ENCODE results near the gene ELFN2. TPM values are rescaled to one million over a fixed set of nuclear protein-coding genes. Genes with fewer than 3 reads are reported as not detected.

The ELFN2 gene
- total RNA-seq, 1 experiment from 2014 or later, result 2.8 TPM

DNA sequence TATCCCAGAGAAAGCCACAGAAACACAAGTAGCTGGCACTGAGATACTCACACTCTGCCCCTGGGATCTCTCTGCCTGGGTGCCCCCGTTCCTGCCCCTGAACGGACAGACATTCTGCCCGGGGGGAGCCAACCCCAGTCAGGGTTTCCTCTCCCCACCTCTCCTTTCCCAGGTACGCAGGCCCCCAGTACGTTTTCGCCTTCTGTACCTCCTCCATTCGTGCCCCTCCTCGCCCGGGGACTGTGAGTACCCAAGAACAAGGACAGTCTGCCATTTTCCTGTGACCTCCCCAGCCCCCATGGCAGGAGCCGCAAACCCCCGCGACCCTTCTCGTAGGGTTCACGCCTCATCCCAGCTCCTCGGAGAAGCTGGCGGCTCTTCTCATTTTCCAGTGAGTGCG is 29.1 kb upstream of the ELFN2 start:
- no peak for DNase-seq
- intact Hi-C loops (cut with micrococcal nuclease; ENCODE audit: unreplicated experiment), result loop anchor here (5.0 kb wide), 1 partner anchor 189 kb away; no protein-coding TSS in a partner anchor
- H3K4me1 Mint-ChIP-seq (ENCODE audit: low read depth, unreplicated experiment), result peaks cover 58% of the 10 kb centered on the region
- peak overlapping the region; percentile 83 for H3K27ac Mint-ChIP-seq (ENCODE audit: unreplicated experiment)
- no peaks in the 10 kb centered on the region for H3K9me3 Mint-ChIP-seq (ENCODE audit: low read depth, unreplicated experiment)
- CTCF ChIA-PET, result interaction anchor here (0.6 to 5.4 kb wide), 10 partner anchors 11 to 204 kb away, joined by 3 to 63 read pairs (median 6); no protein-coding TSS in a partner anchor
- H3K4me3 Mint-ChIP-seq (ENCODE audit: low read depth, unreplicated experiment), result peak overlapping the region; percentile 42
- peaks cover 26% of the 10 kb centered on the region for H3K36me3 Mint-ChIP-seq (ENCODE audit: insufficient read depth, unreplicated experiment)
- no TSS peak for BruUV-seq (replicated peaks)
- no peaks in the 10 kb centered on the region for H3K27me3 Mint-ChIP-seq (ENCODE audit: unreplicated experiment)
- TF ChIP-seq, protein P1, sequence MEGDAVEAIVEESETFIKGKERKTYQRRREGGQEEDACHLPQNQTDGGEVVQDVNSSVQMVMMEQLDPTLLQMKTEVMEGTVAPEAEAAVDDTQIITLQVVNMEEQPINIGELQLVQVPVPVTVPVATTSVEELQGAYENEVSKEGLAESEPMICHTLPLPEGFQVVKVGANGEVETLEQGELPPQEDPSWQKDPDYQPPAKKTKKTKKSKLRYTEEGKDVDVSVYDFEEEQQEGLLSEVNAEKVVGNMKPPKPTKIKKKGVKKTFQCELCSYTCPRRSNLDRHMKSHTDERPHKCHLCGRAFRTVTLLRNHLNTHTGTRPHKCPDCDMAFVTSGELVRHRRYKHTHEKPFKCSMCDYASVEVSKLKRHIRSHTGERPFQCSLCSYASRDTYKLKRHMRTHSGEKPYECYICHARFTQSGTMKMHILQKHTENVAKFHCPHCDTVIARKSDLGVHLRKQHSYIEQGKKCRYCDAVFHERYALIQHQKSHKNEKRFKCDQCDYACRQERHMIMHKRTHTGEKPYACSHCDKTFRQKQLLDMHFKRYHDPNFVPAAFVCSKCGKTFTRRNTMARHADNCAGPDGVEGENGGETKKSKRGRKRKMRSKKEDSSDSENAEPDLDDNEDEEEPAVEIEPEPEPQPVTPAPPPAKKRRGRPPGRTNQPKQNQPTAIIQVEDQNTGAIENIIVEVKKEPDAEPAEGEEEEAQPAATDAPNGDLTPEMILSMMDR (IDR thresholded peaks at IDR 0.05; ENCODE audit: unreplicated experiment), result no peak

DNA sequence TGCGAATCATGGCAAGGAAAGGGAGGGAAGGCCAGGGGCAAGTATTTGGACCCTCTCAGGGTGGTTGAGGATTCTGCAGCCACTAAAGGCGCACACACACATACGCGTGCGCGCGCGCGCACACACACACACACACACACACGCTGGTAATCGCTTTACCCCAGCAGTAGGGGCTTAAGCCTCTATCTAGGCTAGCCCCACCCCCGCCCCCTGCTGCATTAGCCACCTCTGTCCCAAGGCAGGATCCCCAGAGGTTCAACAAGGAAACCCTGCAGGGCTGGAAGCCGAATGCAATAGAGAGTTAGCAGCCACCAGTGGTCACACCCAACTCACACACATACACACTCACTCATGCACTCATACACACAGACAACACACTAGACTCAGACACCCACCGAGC is 28.6 kb upstream of the ELFN2 start:
- Mint-ChIP-seq H3K4me3 (ENCODE audit: low read depth, unreplicated experiment) (peak overlapping the region; percentile 42), H3K27ac (ENCODE audit: unreplicated experiment) (peak overlapping the region; percentile 83)

DNA sequence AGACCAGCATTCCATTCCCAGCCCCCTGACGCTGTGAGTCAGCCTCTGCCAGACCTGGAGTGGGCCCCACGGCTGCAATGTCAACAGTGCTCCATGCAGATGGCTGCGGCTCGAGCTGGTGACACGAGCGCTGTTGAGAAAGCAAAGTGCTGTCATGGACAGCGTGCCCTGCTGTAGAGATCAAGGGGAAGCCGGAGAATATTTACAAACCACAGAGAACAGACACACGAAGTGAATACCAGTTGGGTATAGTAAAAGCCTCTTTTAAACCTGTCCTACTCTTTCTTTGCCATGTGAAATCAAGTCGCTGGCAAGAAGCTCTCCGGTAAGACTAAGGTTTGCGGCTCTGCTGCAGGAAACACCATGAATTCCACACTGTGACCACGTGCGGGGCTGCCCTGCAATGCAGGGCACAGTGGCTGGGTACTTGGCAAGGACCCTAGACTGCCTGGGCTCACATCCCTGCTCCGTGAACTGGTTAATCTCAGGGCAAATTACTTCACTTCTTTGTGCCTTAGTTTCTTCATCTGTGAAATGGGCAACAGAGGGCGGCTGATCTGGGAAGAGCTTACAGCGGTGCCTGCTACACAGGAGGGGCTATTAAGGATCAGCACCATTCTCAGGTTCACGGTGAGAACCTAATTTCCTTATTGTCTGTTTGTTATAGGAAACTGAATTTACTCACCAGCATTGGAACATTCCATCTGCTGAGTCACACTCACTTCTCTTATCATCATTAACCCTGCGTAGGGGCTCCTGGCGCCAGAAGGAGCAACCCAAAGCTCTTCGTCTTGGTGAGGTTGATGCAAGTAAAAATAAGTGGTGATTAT is 27.8 kb upstream of the ELFN2 start:
- DNase-seq, result peak; percentile 66
- intact Hi-C loops (cut with micrococcal nuclease; ENCODE audit: unreplicated experiment), result loop anchor here (1.0 to 5.0 kb wide), 2 partner anchors 23 to 188 kb away; no protein-coding TSS in a partner anchor
- Mint-ChIP-seq H3K27ac (ENCODE audit: unreplicated experiment) (peak overlapping the region; percentile 83), H3K4me3 (ENCODE audit: low read depth, unreplicated experiment) (peak overlapping the region; percentile 42), H3K27me3 (ENCODE audit: unreplicated experiment) (no peaks in the 10 kb centered on the region), H3K9me3 (ENCODE audit: low read depth, unreplicated experiment) (no peaks in the 10 kb centered on the region), H3K4me1 (ENCODE audit: low read depth, unreplicated experiment) (peaks cover 58% of the 10 kb centered on the region), H3K36me3 (ENCODE audit: insufficient read depth, unreplicated experiment) (peaks cover 26% of the 10 kb centered on the region)
- TF ChIP-seq, protein P1 (IDR thresholded peaks at IDR 0.05; ENCODE audit: unreplicated experiment), result no peak
- no TSS peak for BruUV-seq (replicated peaks)
- CTCF ChIA-PET, result interaction anchor here (0.5 to 5.4 kb wide), 16 partner anchors 10 to 255 kb away, joined by 3 to 63 read pairs (median 4); no protein-coding TSS in a partner anchor

More for the DNA sequence above, 28.6 kb upstream of the ELFN2 start:
- BruUV-seq (replicated peaks), result no TSS peak
- H3K36me3 Mint-ChIP-seq (ENCODE audit: insufficient read depth, unreplicated experiment), result peaks cover 26% of the 10 kb centered on the region
- no peaks in the 10 kb centered on the region for H3K27me3 Mint-ChIP-seq (ENCODE audit: unreplicated experiment)
- TF ChIP-seq, protein P1 (IDR thresholded peaks at IDR 0.05; ENCODE audit: unreplicated experiment), result no peak
- DNase-seq, result no peak
- CTCF ChIA-PET, result interaction anchor here (0.5 to 5.4 kb wide), 13 partner anchors 11 to 204 kb away, joined by 3 to 63 read pairs (median 6); no protein-coding TSS in a partner anchor
- intact Hi-C loops (cut with micrococcal nuclease; ENCODE audit: unreplicated experiment), result loop anchor here (1.0 to 5.0 kb wide), 2 partner anchors 24 to 189 kb away; no protein-coding TSS in a partner anchor
- H3K4me1 Mint-ChIP-seq (ENCODE audit: low read depth, unreplicated experiment), result peaks cover 58% of the 10 kb centered on the region
- H3K9me3 Mint-ChIP-seq (ENCODE audit: low read depth, unreplicated experiment), result no peaks in the 10 kb centered on the region

DNA sequence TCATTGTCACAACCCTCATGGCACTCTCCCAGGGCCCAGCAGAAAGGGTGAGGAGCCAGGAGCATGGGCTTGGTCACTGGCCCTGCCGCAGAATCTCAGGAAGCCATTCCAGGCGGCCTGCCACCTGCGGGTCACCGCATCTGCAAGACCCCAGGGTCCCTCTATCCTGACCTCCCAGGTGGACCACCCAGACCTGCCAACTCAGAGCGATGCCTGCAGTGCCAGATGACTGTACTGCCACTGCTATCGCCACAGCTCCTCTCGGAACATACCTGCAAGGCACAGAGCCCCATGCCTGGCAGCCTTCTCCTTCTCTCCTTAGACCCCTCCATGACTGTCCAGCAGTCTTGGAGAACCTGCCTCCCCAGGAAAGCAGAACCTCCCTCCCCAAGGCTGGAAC is 26.4 kb upstream of the ELFN2 start:
- CTCF ChIA-PET, result no interaction called here
- TF ChIP-seq, protein P1 (IDR thresholded peaks at IDR 0.05; ENCODE audit: unreplicated experiment), result no peak
- H3K27me3 Mint-ChIP-seq (ENCODE audit: unreplicated experiment), result no peaks in the 10 kb centered on the region
- no peak overlapping the region for H3K4me3 Mint-ChIP-seq (ENCODE audit: low read depth, unreplicated experiment)
- H3K36me3 Mint-ChIP-seq (ENCODE audit: insufficient read depth, unreplicated experiment), result peaks cover 18% of the 10 kb centered on the region
- DNase-seq, result no peak
- no TSS peak for BruUV-seq (replicated peaks)
- peaks cover 56% of the 10 kb centered on the region for H3K4me1 Mint-ChIP-seq (ENCODE audit: low read depth, unreplicated experiment)
- no peaks in the 10 kb centered on the region for H3K9me3 Mint-ChIP-seq (ENCODE audit: low read depth, unreplicated experiment)
- H3K27ac Mint-ChIP-seq (ENCODE audit: unreplicated experiment), result no peak overlapping the region
- intact Hi-C loops (cut with micrococcal nuclease; ENCODE audit: unreplicated experiment), result no loop called here
